ENCODE results near the gene RGL1. TPM values are rescaled to one million over a fixed set of nuclear protein-coding genes. Genes with fewer than 3 reads are reported as not detected.

Gene RGL1
- total and polyA plus RNA-seq, 7 donors = 8.3 to 42.1 (median 23.8) TPM

DNA sequence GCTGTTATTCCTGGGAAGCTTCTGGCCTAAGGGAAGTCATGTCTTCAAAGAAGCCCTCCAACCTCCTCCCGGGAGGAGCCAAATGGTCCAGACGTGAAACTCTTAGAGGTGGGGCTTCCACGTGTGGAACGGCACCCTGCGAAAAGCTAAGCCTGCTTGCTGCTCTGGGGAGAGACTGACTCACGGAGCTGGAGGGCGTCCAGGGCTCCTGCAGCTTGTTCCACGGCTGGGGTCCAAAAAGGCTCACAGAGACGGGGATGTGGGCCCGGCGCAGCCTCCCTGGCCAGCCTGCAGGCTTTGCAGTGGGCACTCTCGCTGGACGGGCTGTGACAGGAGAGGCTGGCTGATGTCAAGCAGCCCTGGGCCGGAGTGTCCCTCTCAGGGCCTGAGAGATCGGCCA lies 127.5 kb downstream of the RGL1 start:
- intact Hi-C loops (cut with DNase I) = loop anchor here (5.0 kb wide), 1 partner anchor 105 kb away; the partner anchor contains the start of gene COLGALT2
- Histone ChIP-seq H3K36me3 (peaks cover 0 to 6% (median 0%) of the 10 kb centered on the region in 4 donors), H3K9me3 (no peaks in the 10 kb centered on the region), H3K27ac (peak overlapping the region; percentile 45 to 73 (median 66)), H3K27me3 (no peaks in the 10 kb centered on the region), H3K4me3 (peak overlapping the region in 3 of 4 donors; percentile 11 to 24 (median 21)), H3K4me1 (peaks cover 0 to 27% (median 19%) of the 10 kb centered on the region in 4 donors)
- 72 to 74% methylated on average over 15 of the region's 15 CpGs for WGBS, 2 donors
- TF ChIP-seq CTCF (IDR thresholded peaks at IDR 0.05) = no peak
- no peak for TF ChIP-seq EP300 (IDR thresholded peaks at IDR 0.05)
- peak in 3 of 4 donors; percentile 30 to 62 (median 47) for TF ChIP-seq POLR2AphosphoS5 (IDR thresholded peaks at IDR 0.05)
- peak; percentile 97 for DNase-seq

- intact Hi-C loops (cut with DNase I) = loop anchor here (5.0 kb wide), 1 partner anchor 104 kb away; the partner anchor contains the start of gene COLGALT2
- TF ChIP-seq POLR2AphosphoS5 (IDR thresholded peaks at IDR 0.05) = no peak
- TF ChIP-seq EP300 (IDR thresholded peaks at IDR 0.05) = no peak
- TF ChIP-seq POLR2A (IDR thresholded peaks at IDR 0.05) = no peak
- TF ChIP-seq CTCF (IDR thresholded peaks at IDR 0.05) = no peak
- WGBS, 2 donors = 78 to 79% methylated on average over 4 of the region's 4 CpGs
Measured at GRCh38 chr1:183933528-183934179, 128.7 kb downstream of the RGL1 start.

DNA sequence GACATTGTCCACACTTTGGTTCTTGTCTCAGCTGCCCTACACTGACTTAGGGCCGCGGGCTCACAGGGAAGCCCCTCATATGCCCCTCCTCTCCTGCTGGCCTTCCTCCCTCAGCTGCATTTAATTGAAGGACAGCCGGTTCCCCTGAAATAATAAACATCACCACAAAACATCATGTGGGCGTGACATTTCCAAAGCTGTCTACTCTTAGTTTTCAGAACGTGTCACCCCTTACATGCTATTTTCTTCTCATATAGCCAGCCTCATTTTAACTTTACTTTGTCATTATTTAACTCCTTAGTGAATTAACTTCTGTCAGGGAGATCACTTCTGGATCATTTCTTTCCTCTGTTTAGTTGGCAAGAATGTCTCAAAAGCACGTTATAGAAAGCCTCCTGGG lies 129.4 kb downstream of the RGL1 start:
- Histone ChIP-seq H3K9me3 (no peaks in the 10 kb centered on the region), H3K4me1 (peaks cover 0 to 27% (median 19%) of the 10 kb centered on the region in 4 donors), H3K27ac (no peak overlapping the region), H3K4me3 (no peak overlapping the region), H3K36me3 (peaks cover 0 to 14% (median 0%) of the 10 kb centered on the region in 4 donors), H3K27me3 (no peaks in the 10 kb centered on the region)
- TF ChIP-seq EP300 (IDR thresholded peaks at IDR 0.05) (no peak), CTCF (IDR thresholded peaks at IDR 0.05) (no peak), POLR2AphosphoS5 (IDR thresholded peaks at IDR 0.05) (no peak), POLR2A (IDR thresholded peaks at IDR 0.05) (no peak)
- intact Hi-C loops (cut with DNase I) = loop anchor here (5.0 kb wide), 1 partner anchor 103 kb away; the partner anchor contains the start of gene COLGALT2
- DNase-seq = no peak
- WGBS, 2 donors = 66% methylated on average over 6 of the region's 6 CpGs

More at GRCh38 chr1:183933528-183934179, 128.7 kb downstream of the RGL1 start:
- H3K4me3 ChIP-seq = no peak overlapping the region
- H3K36me3 ChIP-seq = peaks cover 0 to 9% (median 0%) of the 10 kb centered on the region in 4 donors
- no peak for DNase-seq
- no peaks in the 10 kb centered on the region for H3K27me3 ChIP-seq
- H3K27ac ChIP-seq = peak overlapping the region in 1 of 4 donors; percentile 73
- H3K9me3 ChIP-seq = no peaks in the 10 kb centered on the region
- peaks cover 0 to 27% (median 19%) of the 10 kb centered on the region in 4 donors for H3K4me1 ChIP-seq

- TF ChIP-seq CTCF (IDR thresholded peaks at IDR 0.05) (no peak), EP300 (IDR thresholded peaks at IDR 0.05) (no peak), POLR2A (IDR thresholded peaks at IDR 0.05) (no peak), POLR2AphosphoS5 (IDR thresholded peaks at IDR 0.05) (no peak)
- intact Hi-C loops (cut with DNase I) = no loop called here
- Histone ChIP-seq H3K4me3 (no peak overlapping the region), H3K36me3 (peaks cover 0 to 18% (median 0%) of the 10 kb centered on the region in 4 donors), H3K27ac (no peak overlapping the region), H3K4me1 (peaks cover 0 to 27% (median 19%) of the 10 kb centered on the region in 4 donors), H3K9me3 (no peaks in the 10 kb centered on the region), H3K27me3 (no peaks in the 10 kb centered on the region)
- DNase-seq = no peak
- 90 to 94% methylated on average over 7 of the region's 7 CpGs for WGBS, 2 donors
Measured at GRCh38 chr1:183936009-183936408, 131.1 kb downstream of the RGL1 start.

Data from sigmoid colon (tissue), 7 donors.